ENCODE measurements around the gene SPEF2.

SPEF2 gene

GRCh38 chr5:35862126-35862525 is 244.5 kb downstream of the SPEF2 start:
- in situ Hi-C loops (cut with HindIII; ENCODE audit: low pct_ligation_motif_present, low sequenced_read_pairs), result no loop called here
- no peak for DNase-seq
- H3K27me3 ChIP-seq (replicated peaks), result no peaks in the 10 kb centered on the region
- TF ChIP-seq CTCF (IDR thresholded peaks at IDR 0.05; ENCODE audit: low read depth, low read length, missing control alignments), result no peak
- no peak overlapping the region for H3K4me3 ChIP-seq (ENCODE audit: low read depth, low read length)
- H3K36me3 ChIP-seq (replicated peaks), result no peaks in the 10 kb centered on the region
- no peak overlapping the region for H3K27ac ChIP-seq

- no peak for TF ChIP-seq CTCF (IDR thresholded peaks at IDR 0.05; ENCODE audit: low read depth, low read length, missing control alignments)
- Histone ChIP-seq H3K27me3 (replicated peaks) (no peaks in the 10 kb centered on the region), H3K4me3 (ENCODE audit: low read depth, low read length) (no peak overlapping the region), H3K36me3 (replicated peaks) (no peaks in the 10 kb centered on the region), H3K27ac (no peak overlapping the region)
- DNase-seq, result no peak
- in situ Hi-C loops (cut with HindIII; ENCODE audit: low pct_ligation_motif_present, low sequenced_read_pairs), result no loop called here
These were observed 245.5 kb downstream of the SPEF2 start for GRCh38 chr5:35863159-35863558.

Measured in brain microvascular endothelial cell (primary cell).